GM12872 (cell line): ENCODE results near the gene GRID1.

Experiments
- CTCF ChIP-seq: IDR thresholded peaks from 3 replicates; pipeline ENCODE4 v1.5.1; 2011; ENCODE audit warnings: low read depth, mild to moderate bottlenecking, low read length, moderate library complexity; ENCODE audit not compliant: insufficient read depth

Gene GRID1

GRCh38 chr10:86285136-86285790 lies 81.3 kb downstream of the GRID1 start:
- no peak for TF ChIP-seq CTCF

- no peak for TF ChIP-seq CTCF
Observed at GRCh38 chr10:86284355-86285105, 82.1 kb downstream of the GRID1 start.

GRCh38 chr10:86283466-86284287 lies 82.9 kb downstream of the GRID1 start:
- TF ChIP-seq CTCF, result no peak

GRCh38 chr10:86282664-86283465 lies 83.7 kb downstream of the GRID1 start:
- TF ChIP-seq CTCF, result no peak

- no peak for TF ChIP-seq CTCF
Observed at GRCh38 chr10:86281396-86281795, 85.2 kb downstream of the GRID1 start.

- TF ChIP-seq CTCF, result no peak
Observed at GRCh38 chr10:86269332-86269731, 97.3 kb downstream of the GRID1 start.
